ENCODE results near the gene ACOT9.
A peak's percentile ranks its signal among the peaks of the same experiment; 100 is the strongest.
"Not testable (repeated sequence)": the region's sequence is repeated elsewhere in the genome, so short reads cannot be mapped to it uniquely, and the experiment has no call there.

The ACOT9 gene, protein sequence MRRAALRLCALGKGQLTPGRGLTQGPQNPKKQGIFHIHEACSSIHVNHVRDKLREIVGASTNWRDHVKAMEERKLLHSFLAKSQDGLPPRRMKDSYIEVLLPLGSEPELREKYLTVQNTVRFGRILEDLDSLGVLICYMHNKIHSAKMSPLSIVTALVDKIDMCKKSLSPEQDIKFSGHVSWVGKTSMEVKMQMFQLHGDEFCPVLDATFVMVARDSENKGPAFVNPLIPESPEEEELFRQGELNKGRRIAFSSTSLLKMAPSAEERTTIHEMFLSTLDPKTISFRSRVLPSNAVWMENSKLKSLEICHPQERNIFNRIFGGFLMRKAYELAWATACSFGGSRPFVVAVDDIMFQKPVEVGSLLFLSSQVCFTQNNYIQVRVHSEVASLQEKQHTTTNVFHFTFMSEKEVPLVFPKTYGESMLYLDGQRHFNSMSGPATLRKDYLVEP
- total RNA-seq = 69.7 to 125 (median 95.2) reads per million in 18 experiments

DNA sequence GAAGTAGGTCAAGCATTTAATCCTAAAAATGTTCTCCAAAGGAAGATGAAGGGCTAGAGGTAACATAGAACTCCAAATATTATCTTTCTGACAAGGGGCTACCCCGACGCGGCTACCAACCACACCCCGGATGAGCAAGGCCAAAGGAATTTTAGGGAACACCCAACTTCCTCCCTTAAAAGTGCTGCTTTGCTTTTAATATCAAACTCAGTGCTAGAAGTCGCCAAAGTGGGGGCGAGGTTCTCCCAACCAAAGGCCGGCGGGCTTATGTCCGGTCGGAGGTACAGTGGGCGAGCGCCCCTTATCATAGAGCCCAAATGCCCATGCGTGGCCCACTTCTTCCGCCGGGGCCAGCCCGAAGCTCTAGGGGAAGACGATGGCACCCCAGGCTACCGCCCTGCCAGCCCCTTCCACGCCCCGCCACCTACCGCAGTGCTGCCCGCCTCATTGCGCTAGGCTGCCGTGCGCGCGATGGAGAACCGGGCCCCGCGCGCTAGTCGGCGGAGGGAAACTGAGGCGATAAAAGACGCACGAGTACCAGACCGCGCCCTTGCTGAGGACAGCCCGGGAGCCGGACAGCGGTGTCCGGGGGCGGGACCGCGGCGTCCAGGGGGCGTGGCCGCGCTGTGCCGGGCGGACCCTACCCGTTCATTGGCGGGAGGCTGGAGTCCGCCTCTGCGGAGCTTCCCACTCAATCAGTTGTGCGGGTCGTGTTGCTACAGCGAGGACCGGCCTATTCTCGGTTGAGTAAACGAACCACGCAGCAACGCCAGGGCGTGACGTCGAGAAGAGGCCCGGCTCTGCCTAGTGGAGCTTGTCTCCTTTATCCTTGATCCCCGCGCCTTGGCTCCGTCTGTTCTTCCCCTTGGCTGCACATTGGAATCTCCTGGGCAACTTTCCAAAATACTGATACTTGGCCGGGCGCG lies at the start of gene ACOT9:
Gene ACOT9 (minus strand): TSS at position 580 of the 926 bp plus-strand sequence. CDS start 132 bp downstream, at position 448.
- DNase-seq = peak; percentile 92

DNA sequence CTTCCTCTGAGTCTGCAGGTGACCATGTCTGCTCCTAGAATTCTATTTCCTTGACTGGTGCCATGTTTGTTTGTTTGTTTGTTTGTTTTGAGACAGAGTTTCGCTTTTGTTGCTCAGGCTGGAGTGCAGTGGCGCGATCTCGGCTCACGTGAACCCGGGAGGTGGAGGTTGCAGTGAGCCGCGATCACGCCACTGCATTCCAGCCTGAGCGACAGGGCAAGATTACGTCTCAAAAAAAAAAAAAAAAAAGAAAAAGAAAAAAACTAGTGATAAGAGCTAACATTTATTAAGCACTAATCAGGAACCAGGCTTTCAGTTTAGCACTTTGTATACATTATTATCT lies 47.0 kb upstream of the ACOT9 start:
- DNase-seq = no peak

DNA sequence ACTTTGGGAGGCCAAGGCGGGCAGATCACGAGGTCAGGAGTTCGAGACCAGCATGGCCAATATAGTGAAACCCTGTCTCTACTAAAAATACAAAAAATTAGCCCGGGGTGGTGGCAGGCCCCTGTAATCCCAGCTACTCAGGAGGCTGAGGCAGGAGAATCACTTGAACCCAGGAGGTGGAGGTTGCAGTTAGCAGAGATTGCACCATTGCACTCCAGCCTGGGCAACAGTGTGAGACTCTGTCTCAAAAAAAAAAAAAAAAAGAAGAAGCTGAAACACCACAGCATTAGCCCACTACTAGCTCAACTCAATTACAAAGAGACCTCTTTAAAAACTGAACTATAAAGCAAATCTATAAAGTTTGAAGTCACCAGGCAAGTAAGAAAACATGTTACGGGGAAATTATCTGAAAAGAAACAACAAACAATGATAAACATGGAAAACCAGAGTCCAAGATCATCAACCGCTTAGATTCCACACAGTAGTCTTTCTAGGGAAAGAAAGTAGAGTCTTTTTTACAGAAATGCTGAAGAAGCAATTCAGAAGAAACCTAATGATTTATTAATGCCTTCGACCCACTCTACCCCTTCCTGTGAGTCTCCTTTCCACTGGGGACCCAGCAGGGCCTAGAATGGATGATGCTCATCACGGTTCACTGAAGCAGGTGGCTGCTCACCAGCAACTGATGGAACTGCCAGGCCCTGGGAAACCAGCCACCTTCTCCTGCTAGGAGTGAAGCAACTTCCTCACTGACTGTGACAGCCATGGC lies 46.5 kb upstream of the ACOT9 start:
- no peak for DNase-seq

DNA sequence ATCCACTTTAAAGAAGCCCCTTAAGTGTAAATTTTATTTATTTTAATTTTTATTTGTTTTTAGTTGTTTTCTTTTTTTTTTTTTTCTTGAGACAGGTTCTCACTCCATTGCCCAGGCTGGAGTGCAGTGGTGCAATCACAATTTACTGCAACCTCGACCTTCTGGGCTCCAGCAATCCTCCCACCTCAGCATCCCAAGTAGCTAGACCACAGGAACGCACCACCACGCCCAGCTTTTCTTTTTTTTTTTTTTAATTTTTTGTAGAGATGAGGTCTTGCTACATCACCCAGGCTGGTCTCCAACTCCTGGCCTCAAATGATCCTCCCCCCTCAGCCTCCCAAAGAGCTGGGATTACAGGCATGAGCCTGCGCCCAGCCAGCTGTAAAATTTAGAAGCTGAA lies 45.9 kb upstream of the ACOT9 start:
- DNase-seq = no peak

DNA sequence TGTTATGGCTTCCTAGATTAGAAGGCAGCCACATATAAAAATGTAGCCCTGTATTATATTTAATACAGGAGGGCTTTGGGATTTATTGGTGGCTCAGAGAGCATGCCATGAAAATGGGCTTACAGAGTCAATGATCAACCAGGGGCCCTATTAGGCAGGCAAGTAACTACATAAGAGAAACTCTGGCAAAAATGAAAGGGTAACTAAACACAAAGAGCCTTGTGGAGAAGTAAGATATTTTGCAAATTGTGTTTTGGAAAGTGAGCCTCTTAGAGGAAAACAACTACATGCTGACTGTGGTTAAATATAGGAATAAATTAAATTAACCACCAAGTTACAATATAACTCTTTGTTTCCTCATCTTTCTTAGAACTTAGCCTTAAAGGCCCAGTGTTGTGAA lies 45.4 kb upstream of the ACOT9 start:
- peak in 1 of 2 donors; percentile 43 for DNase-seq

DNA sequence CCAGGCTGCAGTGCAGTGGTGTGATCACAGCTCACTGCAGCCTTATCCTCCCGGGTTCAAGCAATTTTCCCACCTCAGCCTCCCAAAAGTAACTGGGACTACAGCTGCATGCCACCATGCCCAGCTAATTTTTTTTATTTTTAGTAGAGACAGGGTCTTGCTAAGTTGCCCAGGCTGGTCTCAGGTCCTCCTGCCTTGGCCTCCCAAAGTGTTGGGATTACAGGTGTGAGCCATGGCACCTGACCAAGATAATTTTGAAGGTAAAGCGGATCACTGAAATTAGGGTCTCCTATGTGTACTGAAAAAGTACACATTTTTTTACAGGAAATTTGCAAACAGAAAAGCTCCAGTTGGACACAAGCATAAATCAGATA lies 44.7 kb upstream of the ACOT9 start:
- DNase-seq = no peak

DNA sequence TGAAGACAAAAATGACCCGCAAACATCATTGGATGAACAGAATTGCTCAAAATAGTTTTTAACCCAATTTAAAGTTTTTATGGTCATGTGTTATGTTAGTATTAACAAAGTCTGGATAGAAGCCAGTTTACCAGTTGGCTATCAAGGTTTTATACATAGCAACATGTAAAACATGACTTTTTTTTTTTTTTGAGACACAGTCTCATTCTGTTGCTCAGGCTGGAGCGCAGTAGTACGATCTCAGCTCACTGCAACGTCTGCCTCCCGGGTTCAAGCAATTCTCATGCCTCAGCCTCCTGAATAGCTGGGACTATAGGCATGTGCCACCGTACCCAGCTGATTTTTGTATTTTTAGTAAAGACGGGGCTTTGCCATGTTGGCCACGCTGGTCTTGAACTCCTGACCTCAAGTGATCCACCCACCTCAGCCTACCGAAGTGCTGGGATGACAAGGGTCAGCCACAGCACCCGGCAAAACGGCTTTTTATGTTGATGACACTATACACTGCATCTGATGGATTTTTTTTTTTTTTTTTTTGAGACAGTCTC lies 43.3 kb upstream of the ACOT9 start:
- no peak for DNase-seq

DNA sequence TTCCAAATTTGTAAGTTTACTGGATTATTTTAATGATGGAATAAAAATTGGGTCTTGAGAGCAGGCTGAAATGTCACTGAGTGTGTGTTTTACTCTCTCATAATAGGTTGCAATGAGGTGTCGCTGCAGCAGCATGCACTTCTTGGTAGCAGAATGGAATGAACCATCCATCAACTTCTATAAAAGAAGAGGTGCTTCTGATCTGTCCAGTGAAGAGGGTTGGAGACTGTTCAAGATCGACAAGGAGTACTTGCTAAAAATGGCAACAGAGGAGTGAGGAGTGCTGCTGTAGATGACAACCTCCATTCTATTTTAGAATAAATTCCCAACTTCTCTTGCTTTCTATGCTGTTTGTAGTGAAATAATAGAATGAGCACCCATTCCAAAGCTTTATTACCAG lies 42.5 kb upstream of the ACOT9 start:
- no peak for DNase-seq

DNA sequence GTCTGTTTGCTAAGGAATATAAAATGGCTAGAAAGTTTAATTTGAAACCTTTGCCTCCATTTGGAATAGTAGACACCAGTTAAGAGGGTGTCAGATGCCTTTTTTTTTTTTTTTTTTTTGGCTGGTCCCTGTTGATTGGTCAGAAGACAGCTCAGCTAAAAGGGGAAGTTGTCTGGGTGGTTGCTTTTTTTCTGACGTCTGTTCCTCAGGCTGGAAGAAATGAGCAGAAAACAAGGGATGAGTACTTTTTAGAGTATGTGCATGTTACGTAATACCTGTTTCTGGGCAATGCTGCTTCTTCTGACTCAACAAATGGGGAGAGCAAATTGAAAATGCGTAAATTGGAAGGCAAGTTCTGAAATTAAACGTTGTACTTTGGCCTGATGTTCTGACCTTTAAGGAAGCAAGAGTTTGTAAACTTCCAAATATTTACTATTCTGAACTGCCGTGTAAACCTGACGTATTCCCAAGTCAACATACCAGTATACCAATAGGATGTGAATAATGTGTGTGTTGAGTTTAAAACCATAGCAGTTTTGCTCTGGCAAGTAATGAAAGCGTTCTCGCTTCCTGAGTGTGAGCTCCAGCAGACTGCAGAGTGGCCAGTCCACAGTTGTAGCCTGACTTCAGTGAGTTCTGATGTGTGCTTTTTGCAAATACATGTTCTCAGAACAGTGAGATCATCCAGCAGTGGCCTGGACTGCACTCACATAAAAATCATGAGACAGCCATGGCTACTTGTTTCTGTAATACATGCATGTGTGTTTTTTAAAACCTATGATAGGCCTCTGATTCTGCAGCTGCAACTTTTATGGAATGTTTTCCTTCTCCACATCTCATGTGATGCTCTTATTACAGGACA lies 41.6 kb upstream of the ACOT9 start:
- DNase-seq = peak; percentile 73 to 87

DNA sequence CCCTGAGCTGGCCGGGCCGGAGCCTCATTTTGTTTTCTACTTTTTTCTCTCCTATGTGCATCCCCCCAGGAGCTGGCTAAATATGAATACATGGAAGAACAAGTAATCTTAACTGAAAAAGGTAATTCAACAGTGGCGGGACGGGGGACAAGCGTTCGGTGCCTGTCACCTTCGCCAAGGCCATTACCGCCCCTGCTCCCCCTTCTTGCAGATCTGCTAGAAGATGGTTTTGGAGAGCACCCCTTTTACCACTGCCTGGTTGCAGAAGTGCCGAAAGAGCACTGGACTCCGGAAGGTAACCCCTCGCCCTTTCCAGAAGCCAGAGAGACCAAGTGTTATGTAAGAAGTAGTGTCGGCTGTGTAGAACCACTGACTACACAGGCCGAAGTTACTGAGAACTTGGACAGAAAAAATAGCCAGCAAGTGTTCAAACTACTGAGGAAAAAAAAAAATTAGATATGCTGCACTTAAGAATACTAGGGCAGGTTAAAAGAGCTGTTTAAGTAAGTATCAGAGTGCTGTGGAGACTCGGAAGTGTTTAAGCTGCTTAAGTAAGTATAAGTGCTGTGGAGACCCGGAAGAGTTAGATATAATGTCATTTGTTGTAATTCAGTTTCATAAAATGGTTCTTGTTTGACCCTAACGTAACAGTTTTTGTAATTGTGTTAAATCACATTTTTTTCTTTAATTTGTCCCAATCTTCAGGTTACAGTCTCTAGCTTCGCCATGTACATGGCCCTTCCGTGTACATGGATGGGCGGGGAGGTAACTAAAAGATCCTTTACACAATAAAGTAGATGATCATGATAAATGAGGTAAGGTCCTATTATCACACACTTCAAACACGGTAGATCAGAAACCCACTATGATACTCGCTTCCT lies 40.8 kb upstream of the ACOT9 start:
- no peak for DNase-seq

DNA sequence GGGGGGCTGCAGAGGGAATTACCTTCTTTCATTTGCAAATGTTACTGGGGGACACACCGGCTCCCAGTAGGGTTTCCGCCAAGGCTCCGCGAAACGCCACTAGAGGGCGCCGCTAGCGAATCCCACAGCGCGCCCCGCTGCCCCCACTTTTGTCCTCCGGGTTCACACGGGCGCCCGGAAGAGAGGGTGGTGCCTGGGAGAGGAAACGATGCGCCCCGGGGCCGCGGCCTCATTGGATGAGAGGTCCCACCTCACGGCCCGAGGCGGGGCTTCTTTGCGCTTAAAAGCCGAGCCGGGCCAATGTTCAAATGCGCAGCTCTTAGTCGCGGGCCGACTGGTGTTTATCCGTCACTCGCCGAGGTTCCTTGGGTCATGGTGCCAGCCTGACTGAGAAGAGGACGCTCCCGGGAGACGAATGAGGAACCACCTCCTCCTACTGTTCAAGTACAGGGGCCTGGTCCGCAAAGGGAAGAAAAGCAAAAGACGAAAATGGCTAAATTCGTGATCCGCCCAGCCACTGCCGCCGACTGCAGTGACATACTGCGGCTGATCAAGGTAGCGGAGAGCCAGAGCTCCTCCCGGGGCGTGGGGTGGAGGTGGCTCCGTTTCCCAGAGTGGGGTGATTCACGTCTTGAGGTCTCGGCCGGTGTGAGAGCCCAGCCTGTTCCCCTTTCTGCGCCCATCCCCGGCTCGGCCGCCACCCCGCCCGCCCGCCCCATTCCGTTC lies 40.0 kb upstream of the ACOT9 start, which contains the start of gene SAT1:
Gene SAT1 (plus strand): TSS at position 311 of the 726 bp plus-strand sequence. CDS start 179 bp downstream, at position 490.
- peak; percentile 96 to 97 for DNase-seq

DNA sequence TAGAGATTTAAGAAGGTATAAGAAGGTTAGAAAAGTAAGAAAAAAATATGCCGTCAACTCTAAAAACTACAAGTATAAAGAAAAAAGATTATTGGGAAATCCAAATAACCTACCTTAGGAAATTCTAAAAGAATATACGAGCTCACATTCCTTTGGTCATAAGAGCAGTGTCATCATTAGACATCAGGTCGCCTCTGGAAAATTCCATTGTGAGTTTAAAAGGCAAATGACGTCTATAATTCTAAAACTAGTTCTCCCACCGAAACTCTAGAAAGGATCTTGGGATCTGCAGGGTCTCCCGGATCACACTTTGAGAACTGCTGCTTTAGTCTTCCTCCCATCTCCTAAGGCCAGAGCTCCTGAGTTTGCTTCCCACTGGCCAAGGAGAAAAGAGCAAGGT lies 39.4 kb upstream of the ACOT9 start:
- DNase-seq = no peak

DNA sequence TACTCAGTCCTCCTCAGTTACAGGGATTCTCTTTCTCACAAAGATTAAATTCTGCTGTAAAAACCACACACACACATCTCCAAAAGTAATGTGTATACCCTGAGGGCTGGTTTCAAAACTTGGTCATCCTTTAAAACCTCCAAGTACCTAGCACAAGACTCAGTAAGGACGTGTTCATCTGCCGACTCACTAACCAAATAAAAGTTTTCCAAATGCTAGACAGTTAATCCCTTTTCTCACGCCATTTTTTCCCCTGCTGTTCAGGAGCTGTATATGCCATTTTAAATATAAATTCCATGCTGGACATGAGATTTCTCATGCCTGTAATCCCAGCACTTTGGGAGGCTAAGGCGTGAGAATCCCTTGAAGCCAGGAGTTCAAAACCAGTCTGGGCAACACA lies 35.9 kb upstream of the ACOT9 start:
- no peak for DNase-seq

DNA sequence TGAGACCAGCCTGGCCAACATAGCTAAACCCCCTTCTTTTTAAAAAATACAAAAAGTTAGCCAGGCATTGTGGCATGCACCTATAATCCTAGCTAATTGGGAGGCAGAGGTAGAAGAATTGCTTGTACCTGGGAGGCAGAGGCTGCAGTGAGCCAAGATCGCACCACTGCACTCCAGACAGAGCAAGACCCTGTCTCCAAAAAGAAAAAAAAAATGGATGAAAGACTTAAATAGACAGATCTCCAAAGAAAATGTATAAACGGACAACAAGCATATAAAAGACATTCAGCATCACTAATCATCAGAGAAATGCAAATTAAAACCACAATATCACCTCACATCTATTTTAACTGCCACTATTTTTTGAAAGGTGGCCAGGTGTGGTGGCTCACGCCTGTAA lies 33.3 kb upstream of the ACOT9 start:
- no peak for DNase-seq

DNA sequence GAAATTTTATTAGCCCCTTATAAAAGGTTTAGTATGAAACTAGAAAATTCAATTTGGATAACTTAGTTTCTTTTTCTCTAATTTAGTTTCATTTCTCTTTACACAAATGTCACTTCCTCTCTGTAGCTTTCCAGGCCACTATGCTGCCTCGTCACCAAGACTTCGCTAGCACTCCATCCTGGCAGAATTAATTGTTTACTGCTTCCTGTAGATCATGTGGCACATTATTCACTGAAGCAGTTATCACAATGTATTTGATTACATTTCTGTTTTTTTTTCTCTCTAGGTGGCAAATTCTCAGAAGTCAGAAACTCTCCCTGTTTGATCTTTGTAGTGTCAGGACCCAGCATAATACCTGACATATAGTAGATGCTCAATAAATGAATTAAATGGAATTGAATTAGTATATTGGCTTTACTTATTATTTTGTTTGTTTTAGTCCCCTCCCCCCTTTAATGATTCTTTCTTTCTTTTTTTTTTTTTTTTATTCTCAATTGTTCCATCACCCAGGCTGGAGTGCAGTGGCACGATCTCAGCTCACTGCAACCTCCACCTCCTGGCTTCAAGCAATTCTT lies 30.6 kb upstream of the ACOT9 start:
- peak; percentile 73 to 74 for DNase-seq

DNA sequence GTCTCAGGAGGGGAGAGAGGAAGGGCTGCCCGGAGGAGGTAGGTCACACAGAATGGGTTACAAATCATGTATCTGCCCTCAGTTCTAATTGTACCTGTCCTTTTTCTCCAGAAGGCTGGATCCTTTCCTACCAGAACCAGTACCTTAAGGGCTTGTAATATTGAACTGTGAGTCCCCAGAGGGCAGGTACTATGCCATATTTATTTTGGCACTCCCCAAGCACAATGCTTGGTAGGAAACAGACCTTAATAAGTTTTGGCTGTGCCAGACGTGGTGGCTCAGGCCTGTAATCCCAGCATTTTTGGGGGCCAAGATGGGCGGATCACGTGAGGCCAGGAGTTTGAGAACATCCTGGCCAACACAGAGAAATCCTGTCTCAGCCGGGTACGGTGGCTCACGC lies 28.0 kb upstream of the ACOT9 start:
- DNase-seq = not testable (repeated sequence)

DNA sequence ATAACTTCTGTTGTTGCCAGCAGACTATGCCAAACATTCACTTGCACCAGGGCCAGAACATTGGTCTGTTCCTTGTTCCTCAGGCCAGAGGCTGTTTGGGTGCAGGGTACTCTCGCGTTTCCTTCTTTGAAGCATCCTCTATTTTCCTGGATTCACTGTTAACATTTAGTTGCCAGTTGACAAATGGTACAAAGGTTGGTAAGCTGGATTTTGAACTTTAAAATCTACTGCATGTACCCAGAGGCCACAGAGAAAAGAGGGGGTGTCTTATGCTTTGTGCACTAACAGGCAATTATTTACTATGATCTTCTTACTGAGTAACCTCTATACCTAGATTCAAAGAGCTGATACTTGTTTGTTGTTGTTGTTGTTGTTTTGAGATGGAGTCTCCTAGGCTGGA lies 27.1 kb upstream of the ACOT9 start:
- no peak for DNase-seq

DNA sequence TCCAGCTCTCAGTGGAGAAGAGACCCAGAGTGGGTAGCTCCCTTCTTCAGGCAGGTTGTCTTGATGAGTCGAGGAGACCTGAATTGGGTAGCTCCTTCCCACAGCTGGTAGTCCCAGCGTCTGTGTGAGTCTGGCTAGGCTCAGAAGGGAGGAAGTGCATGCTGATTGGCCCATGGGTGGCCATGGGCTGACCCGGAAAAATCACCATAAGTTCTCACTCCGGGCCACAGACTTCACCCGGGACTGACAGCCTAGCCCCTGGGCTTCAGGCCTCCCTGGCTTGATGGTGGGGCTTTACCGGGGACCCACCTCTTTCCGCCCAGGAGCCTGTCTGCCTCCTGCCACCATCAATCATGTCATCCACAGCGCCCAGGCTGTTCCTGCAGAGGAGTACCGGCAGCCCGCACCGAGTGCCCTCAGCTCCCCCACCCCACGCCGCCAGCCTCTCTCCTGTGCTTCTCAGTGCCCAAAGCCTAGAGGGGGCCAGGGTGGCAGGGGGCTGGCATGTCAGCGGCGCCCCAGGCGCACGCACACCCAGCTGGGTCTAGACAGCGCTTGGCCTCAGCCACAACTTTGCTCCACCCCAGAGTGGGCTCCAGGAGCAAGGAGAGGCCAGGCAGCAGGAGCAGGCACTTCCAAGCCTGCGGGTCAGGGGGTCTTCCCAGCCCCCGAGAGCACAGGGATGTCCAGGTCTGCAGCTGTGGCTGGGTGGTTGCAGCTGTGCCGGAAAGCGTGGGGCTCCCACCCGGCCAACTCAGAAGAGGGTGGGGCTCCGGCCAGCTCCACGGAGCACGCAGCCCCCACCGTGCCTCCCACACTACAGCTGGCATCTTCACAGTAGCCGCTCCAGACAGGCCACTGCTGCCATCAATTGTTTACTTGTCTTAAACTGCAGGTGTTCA lies 23.8 kb upstream of the ACOT9 start:
- peak; percentile 12 to 26 for DNase-seq

Measured in inflammatory macrophage (primary cell).